SK-N-SH (cell line): ENCODE measurements around the gene MPZL1. TPM values are rescaled to one million over a fixed set of nuclear protein-coding genes. Genes with fewer than 3 reads are reported as not detected.
A peak's percentile ranks its signal among the peaks of the same experiment; 100 is the strongest.

Experiments
- CTCF ChIA-PET: fragments of 300-600, 350-600 bp; formaldehyde crosslinking; extraction: SDS; loops from one replicate; lab custom pipeline; 2021; lab: Yijun Ruan, JAX
- POLR2A ChIA-PET: fragments of 350-600 bp; sonication (Branson Sonifier 250); formaldehyde crosslinking; extraction: SDS; loops from one replicate; lab custom pipeline; 2020; ENCODE audit warnings: antibody characterized with exemption, inconsistent platforms; lab: Yijun Ruan, JAX
- DNase-seq: peaks from one replicate; pipeline ENCODE4 v3.0.0; 2012
- H2AFZ ChIP-seq: fragments of 200-600 bp; sonication (generic); 2 replicates; pipeline ENCODE4 v1.8.1; 2016; ENCODE audit warnings: antibody characterized with exemption, mild to moderate bottlenecking, low read depth
- H3F3A ChIP-seq: fragments of 200-600 bp; sonication (generic); replicated peaks from 2 replicates; pipeline ENCODE3; 2016; ENCODE audit warnings: antibody characterized with exemption, mild to moderate bottlenecking; ENCODE audit not compliant: insufficient read depth
- H3K27ac ChIP-seq, 2 experiments: fragments of 200-500 bp in 1 of 2; fragments of 200-600 bp in 1 of 2; sonication (Bioruptor generic) in 1 of 2; sonication (generic), shearing (Covaris generic) in 1 of 2; 2 replicates each; pipeline versions ENCODE4 v1.5.1 to v1.6.1; 2014 to 2016; ENCODE audit warnings: low read depth in 2 of 2, inconsistent platforms in 1 of 2, low read length in 1 of 2, mild to moderate bottlenecking in 1 of 2, mixed read lengths in 1 of 2
- H3K27me3 ChIP-seq: fragments of 200-600 bp; sonication (generic), shearing (Covaris generic); 2 replicates; pipeline ENCODE4 v1.6.1; 2016; ENCODE audit warnings: mixed run types; ENCODE audit not compliant: insufficient read depth
- H3K36me3 ChIP-seq, 2 experiments: fragments of 200-500 bp in 1 of 2; fragments of 200-600 bp in 1 of 2; sonication (Bioruptor generic) in 1 of 2; sonication (generic) in 1 of 2; replicated peaks in 1 of 2; 2 replicates each; pipeline versions ENCODE3 to v1.5.1; 2014 to 2016; ENCODE audit warnings: low read length in 1 of 2, mild to moderate bottlenecking in 1 of 2; ENCODE audit not compliant: insufficient read depth in 2 of 2, control insufficient read depth in 1 of 2
- H3K4me1 ChIP-seq, 2 experiments: fragments of 200-500 bp in 1 of 2; fragments of 200-600 bp in 1 of 2; sonication (Bioruptor generic) in 1 of 2; sonication (generic), shearing (Covaris generic) in 1 of 2; 2 replicates each; pipeline versions ENCODE4 v1.5.1 to v1.6.1; 2014 to 2016; ENCODE audit warnings: low read depth in 1 of 2, low read length in 1 of 2, mixed run types in 1 of 2; ENCODE audit not compliant: insufficient read depth in 2 of 2, control insufficient read depth in 1 of 2
- H3K4me2 ChIP-seq: fragments of 200-600 bp; sonication (generic), shearing (Covaris generic); 2 replicates; pipeline ENCODE4 v1.6.1; 2017; ENCODE audit warnings: mixed run types
- H3K4me3 ChIP-seq, 2 experiments: fragments of 200-500 bp in 1 of 2; fragments of 200-600 bp in 1 of 2; sonication (Bioruptor generic) in 1 of 2; sonication (generic), shearing (Covaris generic) in 1 of 2; 2 replicates each; pipeline versions ENCODE4 v1.5.1 to v1.8.1; 2014 to 2016; ENCODE audit warnings: low read depth in 2 of 2, inconsistent platforms in 1 of 2, low read length in 1 of 2, mild to moderate bottlenecking in 1 of 2, mixed read lengths in 1 of 2, moderate library complexity in 1 of 2
- H3K79me2 ChIP-seq: fragments of 200-600 bp; sonication (generic); 2 replicates; pipeline ENCODE4 v1.8.1; 2017; ENCODE audit warnings: mild to moderate bottlenecking; ENCODE audit not compliant: insufficient read depth
- H3K9ac ChIP-seq: fragments of 200-600 bp; sonication (generic); 2 replicates; pipeline ENCODE4 v1.6.1; 2017; ENCODE audit warnings: mixed run types
- H3K9me2 ChIP-seq: fragments of 200-600 bp; sonication (generic); 2 replicates; pipeline ENCODE4 v1.6.1; 2017; ENCODE audit warnings: mixed run types
- H3K9me3 ChIP-seq: fragments of 200-600 bp; sonication (generic); 2 replicates; pipeline ENCODE4 v1.6.1; 2017; ENCODE audit warnings: mixed run types, mild to moderate bottlenecking, moderate library complexity
- H4K20me1 ChIP-seq: fragments of 200-600 bp; sonication (generic); 2 replicates; pipeline ENCODE4 v1.6.1; 2017; ENCODE audit warnings: mild to moderate bottlenecking, mixed run types; ENCODE audit not compliant: insufficient read depth
- CHD2 ChIP-seq: fragments of 150-350 bp; IDR thresholded peaks from 2 replicates; pipeline ENCODE4 v1.6.1; 2018; ENCODE audit warnings: low read length; ENCODE audit not compliant: partially characterized antibody
- ELF1 ChIP-seq: IDR thresholded peaks from 2 replicates; pipeline ENCODE4 v1.4.0; 2012
- EP300 ChIP-seq, 2 experiments: IDR thresholded peaks; 2 replicates each; pipeline versions ENCODE4 v1.4.0 to v1.6.1; 2012; ENCODE audit warnings: borderline replicate concordance in 1 of 2, low read depth in 1 of 2, low read length in 1 of 2
- EZH2phosphoT487 ChIP-seq: fragments of 200-600 bp; sonication (generic); IDR thresholded peaks from 2 replicates; pipeline ENCODE4 v1.6.1; 2017; ENCODE audit warnings: low read depth, mixed run types, mild to moderate bottlenecking, antibody characterized with exemption, moderate library complexity, borderline replicate concordance
- FOXM1 ChIP-seq: IDR thresholded peaks from 2 replicates; pipeline ENCODE4 v1.4.0; 2012; ENCODE audit warnings: low read depth, mild to moderate bottlenecking
- JUND ChIP-seq: IDR thresholded peaks from 2 replicates; pipeline ENCODE4 v1.4.0; 2012
- MXI1 ChIP-seq: IDR thresholded peaks from 2 replicates; pipeline ENCODE4 v1.6.1; 2012; ENCODE audit warnings: mild to moderate bottlenecking, low read depth, low read length, improper control_type of control experiment
- POLR2AphosphoS5 ChIP-seq: IDR thresholded peaks from 2 replicates; pipeline ENCODE4 v1.6.1; 2012; ENCODE audit warnings: low read depth, low read length
- REST ChIP-seq: IDR thresholded peaks from 2 replicates; pipeline ENCODE4 v1.6.1; 2012; ENCODE audit warnings: mild to moderate bottlenecking, low read depth, low read length, moderate library complexity
- RFX5 ChIP-seq: IDR thresholded peaks from 2 replicates; pipeline ENCODE4 v1.6.1; 2012; ENCODE audit warnings: mild to moderate bottlenecking, improper control_type of control experiment, low read length
- SIN3A ChIP-seq: IDR thresholded peaks from 2 replicates; pipeline ENCODE4 v1.6.1; 2012; ENCODE audit warnings: low read depth, mild to moderate bottlenecking, low read length, moderate library complexity, borderline replicate concordance
- SMC3 ChIP-seq: IDR thresholded peaks from 2 replicates; pipeline ENCODE4 v1.6.1; 2012; ENCODE audit warnings: low read depth, low read length, improper control_type of control experiment
- TAF1 ChIP-seq: IDR thresholded peaks from 2 replicates; pipeline ENCODE4 v1.6.1; 2012; ENCODE audit warnings: low read depth, mild to moderate bottlenecking, low read length, moderate library complexity, borderline replicate concordance
- TCF12 ChIP-seq: IDR thresholded peaks from 2 replicates; pipeline ENCODE4 v1.4.0; 2012
- TEAD4 ChIP-seq: IDR thresholded peaks from 2 replicates; pipeline ENCODE4 v1.4.0; 2012; ENCODE audit warnings: mild to moderate bottlenecking, borderline replicate concordance; ENCODE audit not compliant: insufficient read depth
- WGBS: methylation state at CpG from one replicate; pipeline ENCODE4 v1.1.6; 2017; ENCODE audit warnings: low lambda C conversion rate; 5-methylcytosine and 5-hydroxymethylcytosine counted together
- polyA plus RNA-seq, 3 experiments: library from polyadenylated mRNA; depleted of rRNA; stranded (reverse); fragments of >200 nt; gene quantifications; 2 replicates each; pipeline ENCODE4 v1.2.3, GENCODE V29; 2012

The MPZL1 gene
- polyA plus RNA-seq, 1 of the 3 experiments (the other 2 are of a cell fraction) = 27.3 TPM

- Histone ChIP-seq H3K4me1 (peaks cover 11 to 22% of the 10 kb centered on the region in 2 experiments; a peak in 3 of 4 replicates), H3K9me2 (no peaks in the 10 kb centered on the region), H4K20me1 (peaks cover 34% of the 10 kb centered on the region)
- DNase-seq = peak; percentile 86
- TF ChIP-seq EZH2phosphoT487 = no peak
- TF ChIP-seq MXI1 = peak; percentile 54
- TF ChIP-seq RFX5 = no peak
- TF ChIP-seq, all 33 proteins: peak for 1
- peak overlapping the region; percentile 74 to 76 for H3K27ac ChIP-seq
- no peaks in the 10 kb centered on the region for H3K36me3 ChIP-seq
- no peaks in the 10 kb centered on the region for H3K9me3 ChIP-seq
- peak overlapping the region; percentile 73 for H3K9ac ChIP-seq
- H3K4me2 ChIP-seq = peak overlapping the region; percentile 83
- H3K4me3 ChIP-seq = peak overlapping the region; percentile 70 to 90
- H2AFZ ChIP-seq = peak overlapping the region; percentile 44
- no peaks in the 10 kb centered on the region for H3K27me3 ChIP-seq
- no peaks in the 10 kb centered on the region for H3F3A ChIP-seq
- ChIA-PET CTCF (interaction anchor here (0.7 to 1.8 kb wide), 3 partner anchors 9 to 81 kb away, joined by 3 to 8 read pairs (median 3); no protein-coding TSS in a partner anchor), POLR2A (interaction anchor here (0.5 kb wide), 2 partner anchors 149 to 213 kb away, joined by 3 to 4 read pairs; no protein-coding TSS in a partner anchor)
- peaks cover 53% of the 10 kb centered on the region for H3K79me2 ChIP-seq
- 3% methylated on average over 5 of the region's 52 CpGs for WGBS
These were observed 529 bp downstream of the MPZL1 start for GRCh38 chr1:167722152-167722869.

GRCh38 chr1:167722870-167723251, 1.1 kb downstream of the MPZL1 start:
- no peak for DNase-seq
- ChIA-PET CTCF (interaction anchor here (1.0 to 1.8 kb wide), 3 partner anchors 9 to 80 kb away, joined by 3 to 8 read pairs (median 4); no protein-coding TSS in a partner anchor), POLR2A (no interaction called here)
- no peaks in the 10 kb centered on the region for H3K36me3 ChIP-seq
- H3K9me3 ChIP-seq = no peaks in the 10 kb centered on the region
- no peaks in the 10 kb centered on the region for H3F3A ChIP-seq
- H3K4me2 ChIP-seq = peak overlapping the region; percentile 83
- no peaks in the 10 kb centered on the region for H3K27me3 ChIP-seq
- no peaks in the 10 kb centered on the region for H3K9me2 ChIP-seq
- peaks cover 11 to 22% of the 10 kb centered on the region in 2 experiments; a peak in 3 of 4 replicates for H3K4me1 ChIP-seq
- H2AFZ ChIP-seq = peak overlapping the region; percentile 44
- H4K20me1 ChIP-seq = peaks cover 38% of the 10 kb centered on the region
- peak overlapping the region; percentile 70 to 90 for H3K4me3 ChIP-seq
- H3K9ac ChIP-seq = peak overlapping the region; percentile 73
- peaks cover 59% of the 10 kb centered on the region for H3K79me2 ChIP-seq
- WGBS = 8% methylated on average over 4 of the region's 4 CpGs
- H3K27ac ChIP-seq = peak overlapping the region; percentile 74 to 76; a peak in 3 of 4 replicates
- TF ChIP-seq RFX5 = no peak
- no peak for TF ChIP-seq CHD2
- TF ChIP-seq SIN3A = no peak
- TF ChIP-seq FOXM1 = no peak
- TF ChIP-seq TAF1 = no peak
- TF ChIP-seq TCF12 = no peak

- Histone ChIP-seq H2AFZ (no peak overlapping the region), H3K9ac (peak overlapping the region; percentile 73; the same call in 1 of the 2 replicates), H3K27me3 (no peaks in the 10 kb centered on the region), H3K9me2 (no peaks in the 10 kb centered on the region), H4K20me1 (peaks cover 38% of the 10 kb centered on the region), H3K9me3 (no peaks in the 10 kb centered on the region), H3K4me1 (peaks cover 11 to 22% of the 10 kb centered on the region in 2 experiments; a peak in 3 of 4 replicates), H3K79me2 (peaks cover 68% of the 10 kb centered on the region), H3K36me3 (peaks cover 0 to 3% of the 10 kb centered on the region in 2 experiments), H3K4me2 (peak overlapping the region; percentile 83), H3F3A (peaks cover 4% of the 10 kb centered on the region), H3K4me3 (no peak overlapping the region; a peak in 2 of 4 replicates), H3K27ac (no peak overlapping the region)
- ChIA-PET POLR2A (interaction anchor here (0.6 to 1.2 kb wide), 2 partner anchors 83 to 212 kb away, joined by 3 to 4 read pairs; no protein-coding TSS in a partner anchor), CTCF (interaction anchor here (0.9 to 1.8 kb wide), 3 partner anchors 9 to 79 kb away, joined by 3 to 8 read pairs (median 4); no protein-coding TSS in a partner anchor)
- WGBS = 93% methylated on average over 2 of the region's 2 CpGs
- no peak for DNase-seq
- TF ChIP-seq JUND = no peak
- no peak for TF ChIP-seq FOXM1
- TF ChIP-seq TEAD4 = no peak
- TF ChIP-seq POLR2AphosphoS5 = no peak
- TF ChIP-seq REST = no peak
- TF ChIP-seq SMC3 = no peak
- TF ChIP-seq EP300 (IDR thresholded peaks at IDR 0.05; ENCODE audit: borderline replicate concordance in 1 of 2, low read depth in 1 of 2, low read length in 1 of 2) = no peak
- TF ChIP-seq TAF1 = no peak
- no peak for TF ChIP-seq CHD2
- no peak for TF ChIP-seq ELF1
These were observed 2.0 kb downstream of the MPZL1 start for GRCh38 chr1:167723707-167724323.
